Right cardiac atrium (tissue), 5 donors: ENCODE data around the gene LEMD3. TPM values are rescaled to one million over a fixed set of nuclear protein-coding genes. Genes with fewer than 3 reads are reported as not detected.

Source experiments
- ATAC-seq, 2 donors: fragments of 200-7000 bp; cut with Tn5 transposase; one replicate each; pipeline versions ENCODE4 v1.8.0 to v1.9.1; 2020; ENCODE audit warnings: moderate library complexity in 2 of 2, mild to moderate bottlenecking in 1 of 2
- DNase-seq, 3 donors: peaks; one replicate each; pipeline ENCODE4 v3.0.0-alpha.2; 2020
- H3K27ac ChIP-seq: one replicate; pipeline ENCODE4 v1.5.1; 2013; ENCODE audit warnings: mild to moderate bottlenecking, low read length, control low read depth, moderate library complexity
- H3K27me3 ChIP-seq: one replicate; pipeline ENCODE4 v1.6.1; 2013; ENCODE audit not compliant: control insufficient read depth, insufficient read depth
- H3K4me1 ChIP-seq: one replicate; pipeline ENCODE4 v1.6.1; 2013; ENCODE audit warnings: low read length; ENCODE audit not compliant: control insufficient read depth, insufficient read depth
- H3K4me3 ChIP-seq: one replicate; pipeline ENCODE4 v1.5.1; 2013; ENCODE audit warnings: low read length, control low read depth
- H3K9me3 ChIP-seq: one replicate; pipeline ENCODE4 v1.6.1; 2013; ENCODE audit warnings: low read length; ENCODE audit not compliant: control insufficient read depth
- WGBS: extraction: QIAGEN DNeasy Blood & Tissue Kit; methylation state at CpG from one replicate; pipeline ENCODE4 v1.1.7; 2013; 5-methylcytosine and 5-hydroxymethylcytosine counted together
- intact Hi-C, 4 donors: fragments of 100-400 bp; cut with DNase I; formaldehyde crosslinking; loops; one replicate each; pipeline versions ENCODE4 v1.11.0 to v1.14.0; 2022 to 2023
- polyA plus RNA-seq: library from polyadenylated mRNA; stranded (reverse); fragments of 200-250 nt; gene quantifications from one replicate; pipeline ENCODE4 v1.2.3, GENCODE V29; 2013
- total RNA-seq, 4 donors: library from RNA; stranded (reverse); fragmentation: NEBNext Ultra II Directional; extraction: Animal tissue kit (Norgen Biotek cat#: 25700); gene quantifications; one replicate each; pipeline ENCODE4 v1.2.1, GENCODE V29; 2021
- donor health status: healthy with polysubstance abuse.
- donor health status: DM: no; HTN: yes; CAD: no.
- donor health status: DM: no; HTN: no; CAD: no.
- donor health status: DM: no; HTN: yes; CAD: no; lungs with severe emphysema.
- donor health status: DM: yes; HTN: yes; CAD: no.

The LEMD3 gene
- total and polyA plus RNA-seq, 5 donors = 6.0 to 18.4 (median 15.7) TPM

DNA sequence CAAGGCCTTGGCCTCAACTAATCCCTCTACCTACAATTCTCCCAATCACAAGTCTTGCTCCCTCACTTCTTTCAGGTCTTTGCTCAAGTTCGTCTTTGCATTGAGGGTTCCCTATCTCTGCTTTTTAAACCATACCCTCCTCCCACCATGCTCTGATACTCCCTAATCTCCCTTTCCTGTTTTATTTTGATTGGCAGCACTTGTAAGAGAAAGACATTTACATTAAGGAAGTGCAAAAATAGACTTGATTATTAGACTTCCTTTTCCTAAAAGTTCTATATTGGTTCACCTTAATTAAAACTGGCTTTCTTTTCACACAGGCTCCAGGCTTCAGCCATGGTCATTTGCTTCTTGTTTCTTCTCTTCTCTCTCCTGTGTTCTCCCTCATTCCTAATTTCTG, 30.0 kb upstream of the LEMD3 start:
- Histone ChIP-seq H3K9me3 (no peaks in the 10 kb centered on the region), H3K27me3 (no peaks in the 10 kb centered on the region), H3K4me1 (no peaks in the 10 kb centered on the region), H3K4me3 (no peak overlapping the region), H3K27ac (no peak overlapping the region)
- ATAC-seq (no peak), DNase-seq (no peak)
- intact Hi-C loops = no loop called here
- 30% methylated on average over 1 of the region's 1 CpG for WGBS

- no peak overlapping the region for H3K27ac ChIP-seq
- DNase-seq (no peak), ATAC-seq (no peak)
- WGBS = 92% methylated on average over 1 of the region's 1 CpG
- intact Hi-C loops = no loop called here
- H3K9me3 ChIP-seq = no peaks in the 10 kb centered on the region
- no peaks in the 10 kb centered on the region for H3K4me1 ChIP-seq
- H3K4me3 ChIP-seq = no peak overlapping the region
- no peaks in the 10 kb centered on the region for H3K27me3 ChIP-seq
Observed at GRCh38 chr12:65140738-65141137, 28.6 kb upstream of the LEMD3 start.

DNA sequence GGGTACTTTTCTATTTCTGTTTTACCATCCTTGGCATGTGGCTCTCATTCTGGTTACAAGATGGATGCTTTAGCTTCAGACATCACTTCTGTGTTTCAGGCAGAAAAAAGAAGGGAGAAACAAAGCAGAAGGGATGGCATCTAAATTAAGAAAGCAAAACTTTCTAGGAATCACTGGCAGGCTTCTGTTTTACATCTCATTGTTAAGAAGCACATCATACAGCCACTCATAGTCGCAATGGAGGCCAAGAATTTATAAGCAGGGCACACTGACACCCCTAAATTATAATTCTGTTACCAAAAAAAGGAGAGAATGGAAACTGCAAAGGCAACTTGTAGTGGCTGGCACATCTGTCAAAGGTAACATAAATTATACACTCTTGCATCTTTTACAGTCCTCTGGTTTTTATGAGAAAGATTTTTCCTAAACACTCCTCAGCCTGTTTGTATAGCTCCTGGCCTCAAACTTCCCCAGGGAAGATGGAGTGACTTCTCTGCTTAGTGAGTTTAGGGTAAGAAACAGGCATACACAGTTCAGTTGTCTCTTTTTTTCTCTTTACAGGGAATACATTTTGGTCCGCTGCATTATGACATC, 22.0 kb upstream of the LEMD3 start:
- H3K27ac ChIP-seq = no peak overlapping the region
- no peak for DNase-seq
- H3K27me3 ChIP-seq = no peaks in the 10 kb centered on the region
- intact Hi-C loops = no loop called here
- no peak overlapping the region for H3K4me3 ChIP-seq
- no peaks in the 10 kb centered on the region for H3K4me1 ChIP-seq
- ATAC-seq = no peak
- 78% methylated on average over 2 of the region's 2 CpGs for WGBS
- H3K9me3 ChIP-seq = no peaks in the 10 kb centered on the region

GRCh38 chr12:65152012-65152411, 17.4 kb upstream of the LEMD3 start:
- H3K9me3 ChIP-seq = no peaks in the 10 kb centered on the region
- H3K27me3 ChIP-seq = no peaks in the 10 kb centered on the region
- no peak for DNase-seq
- no peak overlapping the region for H3K4me3 ChIP-seq
- H3K4me1 ChIP-seq = no peaks in the 10 kb centered on the region
- no peak for ATAC-seq
- H3K27ac ChIP-seq = no peak overlapping the region
- intact Hi-C loops = no loop called here

- ATAC-seq = no peak
- DNase-seq = no peak
- H3K4me3 ChIP-seq = no peak overlapping the region
- H3K9me3 ChIP-seq = no peaks in the 10 kb centered on the region
- no peaks in the 10 kb centered on the region for H3K4me1 ChIP-seq
- 46% methylated on average over 1 of the region's 1 CpG for WGBS
- H3K27ac ChIP-seq = no peak overlapping the region
- intact Hi-C loops = no loop called here
- H3K27me3 ChIP-seq = no peaks in the 10 kb centered on the region
Observed at GRCh38 chr12:65152596-65152995, 16.8 kb upstream of the LEMD3 start.

DNA sequence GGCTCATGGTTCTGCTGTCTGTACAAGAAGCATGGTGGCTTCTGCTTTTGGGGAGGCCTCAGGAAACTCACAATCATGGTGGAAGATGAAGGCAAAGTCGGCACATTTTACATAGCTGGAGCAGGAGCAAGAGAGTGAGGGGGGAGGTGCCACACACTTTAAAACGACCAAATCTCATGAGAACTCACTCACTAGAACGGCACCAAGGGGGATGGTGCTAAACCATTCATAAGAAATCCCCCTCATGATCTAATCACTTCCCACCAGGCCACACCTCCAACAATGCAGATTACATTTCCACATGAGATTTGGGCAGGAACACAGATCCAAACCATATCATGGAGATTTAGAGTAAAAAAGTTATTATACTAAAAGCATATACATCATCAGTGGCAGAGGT, 13.6 kb upstream of the LEMD3 start:
- Histone ChIP-seq H3K4me1 (no peaks in the 10 kb centered on the region), H3K27me3 (no peaks in the 10 kb centered on the region), H3K27ac (no peak overlapping the region), H3K4me3 (no peak overlapping the region), H3K9me3 (no peaks in the 10 kb centered on the region)
- WGBS = 59% methylated on average over 3 of the region's 3 CpGs
- intact Hi-C loops = no loop called here
- no peak for ATAC-seq
- DNase-seq = no peak

- 58% methylated on average over 2 of the region's 2 CpGs for WGBS
- no peak for ATAC-seq
- intact Hi-C loops = no loop called here
Observed at GRCh38 chr12:65156366-65156841, 13.0 kb upstream of the LEMD3 start.

GRCh38 chr12:65157091-65157490, 12.3 kb upstream of the LEMD3 start:
- 85% methylated on average over 4 of the region's 4 CpGs for WGBS
- intact Hi-C loops = no loop called here
- no peaks in the 10 kb centered on the region for H3K9me3 ChIP-seq
- ATAC-seq (no peak), DNase-seq (no peak)
- H3K4me1 ChIP-seq = no peaks in the 10 kb centered on the region
- H3K27ac ChIP-seq = no peak overlapping the region
- H3K27me3 ChIP-seq = no peaks in the 10 kb centered on the region
- H3K4me3 ChIP-seq = no peak overlapping the region

More at GRCh38 chr12:65156366-65156841, 13.0 kb upstream of the LEMD3 start:
- Histone ChIP-seq H3K27ac (no peak overlapping the region), H3K27me3 (no peaks in the 10 kb centered on the region), H3K9me3 (no peaks in the 10 kb centered on the region), H3K4me3 (no peak overlapping the region), H3K4me1 (no peaks in the 10 kb centered on the region)
- peak in 1 of 3 donors; percentile 33 for DNase-seq

DNA sequence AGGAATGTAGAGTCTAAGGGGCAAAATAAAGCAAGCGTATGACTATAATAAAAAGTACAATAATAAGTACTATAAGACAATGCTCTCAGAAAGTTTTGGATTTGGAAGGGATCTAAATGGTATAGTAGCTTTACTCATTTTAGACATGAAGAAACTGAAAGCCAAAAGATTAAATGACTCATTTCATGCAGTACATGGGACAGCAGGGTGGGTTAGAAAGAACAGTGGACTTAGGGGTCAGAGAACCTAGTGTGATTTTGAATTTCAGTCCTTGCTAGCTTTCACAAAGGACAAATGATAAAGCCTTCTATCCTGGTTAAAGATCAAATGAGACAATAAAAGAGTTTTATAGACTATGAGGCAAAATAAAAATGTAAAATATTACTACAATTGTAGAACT, 6.8 kb upstream of the LEMD3 start:
- Histone ChIP-seq H3K27me3 (no peaks in the 10 kb centered on the region), H3K4me3 (no peak overlapping the region), H3K9me3 (no peaks in the 10 kb centered on the region), H3K27ac (no peak overlapping the region), H3K4me1 (no peaks in the 10 kb centered on the region)
- intact Hi-C loops = no loop called here
- 96% methylated on average over 1 of the region's 1 CpG for WGBS
- ATAC-seq = no peak
- no peak for DNase-seq

- WGBS = 93% methylated on average over 2 of the region's 2 CpGs
- H3K27me3 ChIP-seq = no peaks in the 10 kb centered on the region
- no peak for DNase-seq
- H3K4me3 ChIP-seq = no peak overlapping the region
- no peaks in the 10 kb centered on the region for H3K9me3 ChIP-seq
- intact Hi-C loops = no loop called here
- no peaks in the 10 kb centered on the region for H3K4me1 ChIP-seq
- no peak for ATAC-seq
- no peak overlapping the region for H3K27ac ChIP-seq
Observed at GRCh38 chr12:65164244-65164643, 5.1 kb upstream of the LEMD3 start.

- Histone ChIP-seq H3K27me3 (no peaks in the 10 kb centered on the region), H3K4me3 (no peak overlapping the region), H3K4me1 (no peaks in the 10 kb centered on the region), H3K9me3 (no peaks in the 10 kb centered on the region), H3K27ac (no peak overlapping the region)
- ATAC-seq = no peak
- intact Hi-C loops = no loop called here
- DNase-seq = no peak
Observed at GRCh38 chr12:65164774-65165173, 4.6 kb upstream of the LEMD3 start.

DNA sequence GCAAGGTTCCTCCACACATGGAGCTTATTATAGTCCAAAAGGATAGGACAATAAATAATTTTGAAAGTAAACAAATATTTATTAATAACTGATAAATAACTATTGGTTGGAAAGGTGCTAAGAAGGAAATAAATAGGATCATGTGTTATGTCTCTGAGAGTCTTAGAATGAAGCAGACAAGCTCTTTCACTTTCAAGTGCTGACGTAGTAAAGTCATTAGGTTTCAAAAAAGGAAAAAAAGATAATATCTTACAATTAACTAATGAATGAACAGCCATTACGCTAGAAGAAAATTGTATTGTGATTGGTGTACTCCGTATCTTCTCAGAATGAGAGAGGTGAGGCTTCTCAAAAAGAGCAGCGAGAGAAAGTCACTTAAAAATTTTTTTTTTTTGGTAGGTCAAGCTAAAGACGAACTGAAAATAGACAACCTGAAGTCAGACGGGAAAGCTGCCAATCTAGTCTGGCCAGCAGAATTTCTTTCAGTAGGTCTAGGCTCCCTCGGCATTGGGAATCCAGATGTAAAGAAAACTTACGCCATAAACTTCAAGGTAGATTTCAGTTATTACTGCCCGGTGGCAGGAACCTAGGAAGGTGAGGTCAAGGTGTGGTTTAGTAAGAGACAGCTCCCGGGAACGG, 583 bp upstream of the LEMD3 start:
- intact Hi-C loops = no loop called here

More for the DNA sequence above, 583 bp upstream of the LEMD3 start:
- DNase-seq (no peak), ATAC-seq (no peak)
- H3K27me3 ChIP-seq = no peaks in the 10 kb centered on the region
- no peaks in the 10 kb centered on the region for H3K9me3 ChIP-seq
- peak overlapping the region; percentile 93 for H3K27ac ChIP-seq
- 10% methylated on average over 11 of the region's 11 CpGs for WGBS
- H3K4me1 ChIP-seq = no peaks in the 10 kb centered on the region
- H3K4me3 ChIP-seq = peak overlapping the region; percentile 98
